ENCODE measurements around the gene CDH4. TPM values are rescaled to one million over a fixed set of nuclear protein-coding genes. Genes with fewer than 3 reads are reported as not detected.

CDH4 gene
- total and polyA plus RNA-seq, 2 donors (not counting 3 experiments of a cell fraction or from before 2014, with no cell fraction given): 0.17 to 0.51 TPM

GRCh38 chr20:61361501-61361900, 109.4 kb downstream of the CDH4 start:
- no peak overlapping the region for H2AFZ ChIP-seq (ENCODE audit: low read depth, low read length)
- peaks cover 7% of the 10 kb centered on the region for H3K9me3 ChIP-seq (replicated peaks; ENCODE audit: control insufficient read depth, insufficient read depth, low read length)
- no TSS peak for BruUV-seq (replicated peaks)
- DNase-seq (ENCODE audit: low read depth, low spot score) (no peak), FAIRE-seq (no peak)
- H3K4me1 ChIP-seq (ENCODE audit: control insufficient read depth, extremely low read depth, insufficient read depth, low read length): no peaks in the 10 kb centered on the region
- H3K9ac ChIP-seq (replicated peaks; ENCODE audit: extremely low read depth, insufficient read depth, low read length): no peak overlapping the region
- TF ChIP-seq POLR2AphosphoS5 (IDR thresholded peaks at IDR 0.05; ENCODE audit: insufficient read depth, low read depth, low read length) (no peak), GATA2 (IDR thresholded peaks at IDR 0.05; ENCODE audit: insufficient read depth, insufficient read length, low read depth, low read length) (no peak), EZH2 (IDR thresholded peaks at IDR 0.05; ENCODE audit: borderline replicate concordance, low read depth, low read length, severe bottlenecking) (no peak), MAX (IDR thresholded peaks at IDR 0.05; ENCODE audit: insufficient read depth, insufficient read length) (no peak), POLR2A (IDR thresholded peaks at IDR 0.05; ENCODE audit: low read depth, low read length) (no peak), MYC (IDR thresholded peaks at IDR 0.05; ENCODE audit: low read depth, low read length) (no peak), CTCF (IDR thresholded peaks at IDR 0.05; ENCODE audit: extremely low read depth in 1 of 2, insufficient read depth in 1 of 2, low read depth in 1 of 2, low read length in 2 of 2) (no peak), JUN (IDR thresholded peaks at IDR 0.05; ENCODE audit: borderline replicate concordance, insufficient read depth, insufficient read length, low read depth) (no peak), FOS (IDR thresholded peaks at IDR 0.05; ENCODE audit: borderline replicate concordance, insufficient read depth, low read length) (no peak)
- dilution Hi-C loops (cut with MboI; ENCODE audit: extremely low pct_ligation_motif_present, low sequenced_read_pairs): no loop called here
- intact Hi-C loops (cut with micrococcal nuclease): no loop called here
- ChIA-PET CTCF (no interaction called here), POLR2A (no interaction called here)
- no peaks in the 10 kb centered on the region for H3K9me1 ChIP-seq (replicated peaks; ENCODE audit: control insufficient read depth, extremely low read depth, insufficient read depth, low read length)
- no peak overlapping the region for H3K4me3 ChIP-seq (replicated peaks in 1 of 3; ENCODE audit: insufficient read depth in 1 of 3, low read depth in 1 of 3, low read length in 3 of 3)
- no peaks in the 10 kb centered on the region for H4K20me1 ChIP-seq (replicated peaks; ENCODE audit: control insufficient read depth, extremely low read depth, insufficient read depth, low read length)
- no peak overlapping the region for H3K4me2 ChIP-seq (ENCODE audit: insufficient read depth, low read length)
- no peaks in the 10 kb centered on the region for H3K27me3 ChIP-seq (ENCODE audit: control insufficient read depth in 2 of 2, insufficient read depth in 2 of 2, low read length in 2 of 2)
- no peaks in the 10 kb centered on the region for H3K36me3 ChIP-seq (ENCODE audit: control insufficient read depth in 2 of 2, extremely low read depth in 1 of 2, insufficient read depth in 2 of 2, low read length in 2 of 2)
- no peak overlapping the region for H3K27ac ChIP-seq (ENCODE audit: insufficient read depth, low read depth, low read length)
- H3K79me2 ChIP-seq (ENCODE audit: control insufficient read depth, insufficient read depth, low read length): no peaks in the 10 kb centered on the region

Measured in endothelial cell of umbilical vein (primary cell).